GM12878 (cell line): ENCODE measurements around the gene IRGC. TPM values are rescaled to one million over a fixed set of nuclear protein-coding genes. Genes with fewer than 3 reads are reported as not detected.

Experiments used
- ATAC-seq: fragments of 200-7000 bp; cut with Tn5 transposase; 3 replicates; pipeline ENCODE4 v1.9.1; 2020; ENCODE audit warnings: mild to moderate bottlenecking, moderate library complexity
- BruUV-seq: library from RNA; stranded (reverse); fragments of 400-500 nt; replicated peaks from 2 replicates; lab custom pipeline; 2021; lab: Mats Ljungman, UMichigan
- CTCF ChIA-PET: fragments of 300-600 bp; sonication (Branson Sonifier 250); formaldehyde crosslinking; extraction: SDS; loops from one replicate; lab custom pipeline; 2021; ENCODE audit warnings: inconsistent platforms; lab: Yijun Ruan, JAX
- POLR2A ChIA-PET: fragments of 350-600 bp; formaldehyde crosslinking; extraction: SDS; loops from one replicate; lab custom pipeline; 2021; ENCODE audit warnings: inconsistent platforms; lab: Charles Lee
- RAD21 ChIA-PET: fragments of 300-600 bp; sonication (Branson Sonifier 250); formaldehyde crosslinking; loops from one replicate; lab custom pipeline; 2023; ENCODE audit warnings: antibody characterized with exemption; ENCODE audit not compliant: unreplicated experiment; lab: Charles Lee
- SMC1A ChIA-PET: fragments of 300-600 bp; sonication (Branson Sonifier 250); formaldehyde crosslinking; loops from one replicate; lab custom pipeline; 2023; ENCODE audit not compliant: unreplicated experiment, uncharacterized antibody; lab: Charles Lee
- DNase-seq: peaks from one replicate; pipeline ENCODE4 v3.0.0-alpha.2; 2011; ENCODE audit warnings: low read depth, low spot score
- FAIRE-seq: peaks from 3 replicates; lab custom pipeline; 2011; peaks lifted over from hg19 to GRCh38; lab: Jason Lieb, UNC
- H2AFZ ChIP-seq: 2 replicates; pipeline ENCODE4 v1.6.0; 2011; ENCODE audit warnings: low read depth, low read length, control low read depth; ENCODE audit not compliant: control insufficient read depth
- H3K27ac ChIP-seq: 2 replicates; pipeline ENCODE4 v1.5.1; 2011; ENCODE audit warnings: control low read depth; ENCODE audit not compliant: control insufficient read depth, insufficient read depth
- H3K27me3 ChIP-seq, 2 experiments: replicated peaks in 1 of 2; 2 replicates each; pipeline versions ENCODE4 v1.6.0 to v1.6.1; 2011; ENCODE audit warnings: low read length in 1 of 2; ENCODE audit not compliant: control insufficient read depth in 2 of 2, insufficient read depth in 2 of 2
- H3K36me3 ChIP-seq, 2 experiments: 2 replicates each; pipeline ENCODE4 v1.5.1; 2011; ENCODE audit warnings: low read length in 1 of 2; ENCODE audit not compliant: control insufficient read depth in 2 of 2, insufficient read depth in 2 of 2
- H3K4me1 ChIP-seq: 2 replicates; pipeline ENCODE4 v1.6.1; 2011; ENCODE audit warnings: mild to moderate bottlenecking, low read length, moderate library complexity, mixed read lengths; ENCODE audit not compliant: control insufficient read depth, insufficient read depth
- H3K4me2 ChIP-seq: 2 replicates; pipeline ENCODE4 v1.6.0; 2011; ENCODE audit warnings: control low read depth; ENCODE audit not compliant: control insufficient read depth, insufficient read depth
- H3K4me3 ChIP-seq: fragments of 200-600 bp; sonication (generic); 2 replicates; pipeline ENCODE4 v1.5.1; 2016
- H3K79me2 ChIP-seq: 2 replicates; pipeline ENCODE4 v1.6.0; 2011; ENCODE audit warnings: low read length; ENCODE audit not compliant: control insufficient read depth, insufficient read depth
- H3K9ac ChIP-seq: 2 replicates; pipeline ENCODE4 v1.8.0; 2011; ENCODE audit warnings: low read length, control low read depth, mixed read lengths; ENCODE audit not compliant: control insufficient read depth, insufficient read depth
- H3K9me3 ChIP-seq: replicated peaks from 3 replicates; pipeline ENCODE4 v1.5.1; 2011; ENCODE audit warnings: mild to moderate bottlenecking, low read length; ENCODE audit not compliant: control insufficient read depth, insufficient read depth
- H4K20me1 ChIP-seq: 2 replicates; pipeline ENCODE4 v1.6.0; 2011; ENCODE audit not compliant: control insufficient read depth, insufficient read depth
- ESRRA ChIP-seq: IDR thresholded peaks from 2 replicates; pipeline ENCODE4 v1.6.1; 2012; ENCODE audit warnings: mild to moderate bottlenecking, low read length, improper control_type of control experiment
- KAT2A ChIP-seq: conservative IDR thresholded peaks from 2 replicates; pipeline ENCODE4 v1.6.1; 2011; ENCODE audit warnings: low read depth, low read length; ENCODE audit not compliant: control insufficient read depth
- POLR2A ChIP-seq: IDR thresholded peaks from 2 replicates; pipeline ENCODE4 v1.6.1; 2011; ENCODE audit warnings: low read depth, mild to moderate bottlenecking, low read length
- SKIL ChIP-seq: fragments of 450-650 bp; IDR thresholded peaks from 2 replicates; pipeline ENCODE4 v1.6.1; 2017; ENCODE audit warnings: mild to moderate bottlenecking, low read depth, inconsistent platforms; ENCODE audit not compliant: poor library complexity, severe bottlenecking
- SREBF2 ChIP-seq: IDR thresholded peaks from 2 replicates; pipeline ENCODE4 v1.6.1; 2012; ENCODE audit warnings: mild to moderate bottlenecking, low read length
- TBL1XR1 ChIP-seq: IDR thresholded peaks from 2 replicates; pipeline ENCODE4 v1.6.1; 2012; ENCODE audit warnings: low read depth, low read length, improper control_type of control experiment
- WGBS: methylation state at CpG from one replicate; pipeline ENCODE4 v1.1.6; 2016; ENCODE audit warnings: low lambda C conversion rate; ENCODE audit not compliant: insufficient replicate concordance, insufficient coverage; ENCODE audit errors: missing lambda C conversion rate; 5-methylcytosine and 5-hydroxymethylcytosine counted together
- in situ Hi-C: fragments of 300-500 bp; cut with MboI; formaldehyde crosslinking; loops from 9 replicates; pipeline ENCODE4 v1.14.3; 2018; ENCODE audit warnings: mixed read lengths
- intact Hi-C: fragments of 100-400 bp; cut with micrococcal nuclease; formaldehyde crosslinking; loops from one replicate; pipeline ENCODE4 v1.14.2; 2022; ENCODE audit not compliant: unreplicated experiment
- polyA plus RNA-seq, 11 experiments: library from polyadenylated mRNA; depleted of rRNA in 4 of 11; unstranded in 6 of 11; stranded (reverse) in 5 of 11; fragments of >200 nt; fragmentation: Nextera tagmentation in 4 of 11; fragmentation: Illumina TruSeq in 1 of 11; extraction: Ambion mirVana in 4 of 11; extraction: Trizol in 1 of 11; gene quantifications; 1 replicate in 1 of 11; 2 replicates in 10 of 11; pipeline versions ENCODE4 v1.2.1 to v1.2.3, GENCODE V29; 2011 to 2016; ENCODE audit warnings: inconsistent platforms in 2 of 11, missing spikeins in 2 of 11, low read depth in 1 of 11
- total RNA-seq, 4 experiments: library from RNA; depleted of rRNA in 3 of 4; stranded (reverse); fragments of >200 nt in 3 of 4; fragmentation: Illumina TruSeq in 1 of 4; extraction: Trizol in 1 of 4; gene quantifications; 2 replicates each; pipeline versions ENCODE4 v1.2.1 to v1.2.3, GENCODE V29; 2013 to 2021

Gene IRGC
- total and polyA plus RNA-seq, 10 of the 15 experiments (the other 5 are each of a cell fraction or from before 2014, with no cell fraction given), result 0.04 TPM; not detected in 9

- ChIA-PET POLR2A (interaction anchor here (14.8 to 18.9 kb wide), 2 partner anchors 9 to 19 kb away, joined by 307 to 389 read pairs; partner anchors contain the start of genes KCNN4 and SMG9), RAD21 (interaction anchor here (1.5 to 7.6 kb wide), 2 partner anchors 9 to 22 kb away, joined by 3 to 148 read pairs; partner anchors contain the start of gene KCNN4), SMC1A (interaction anchor here (0.6 to 20.1 kb wide), 4 partner anchors 9 to 922 kb away, joined by 4 to 325 read pairs (median 137); partner anchors contain the start of genes KCNN4 and SMG9), CTCF (interaction anchor here (1.1 to 20.8 kb wide), 4 partner anchors 9 to 23 kb away, joined by 4 to 324 read pairs (median 148); partner anchors contain the start of genes KCNN4 and SMG9)
- TF ChIP-seq KAT2A, result no peak
- no peak for TF ChIP-seq ESRRA
- TF ChIP-seq POLR2A, result peak; percentile 30; the same call in 1 of the 2 replicates
- no peak for TF ChIP-seq SREBF2
- no peak for TF ChIP-seq TBL1XR1
- no peak for TF ChIP-seq SKIL
- H3K27me3 ChIP-seq, result no peaks in the 10 kb centered on the region
- ATAC-seq (no peak), FAIRE-seq (no peak), DNase-seq (no peak)
- intact Hi-C loops (no loop called here), in situ Hi-C loops (loop anchor here (25.0 kb wide), 2 partner anchors 1693 to 1832 kb away; partner anchors contain the start of genes ERFL and FOSB)
- peaks cover 39% of the 10 kb centered on the region for H3K4me1 ChIP-seq
- H3K9me3 ChIP-seq, result no peaks in the 10 kb centered on the region
- 91% methylated on average over 14 of the region's 14 CpGs for WGBS
- no TSS peak for BruUV-seq
- no peak overlapping the region for H3K4me2 ChIP-seq
- H3K79me2 ChIP-seq, result no peaks in the 10 kb centered on the region
- no peaks in the 10 kb centered on the region for H4K20me1 ChIP-seq
- no peak overlapping the region for H3K27ac ChIP-seq
- H3K4me3 ChIP-seq, result no peak overlapping the region
- H2AFZ ChIP-seq, result no peak overlapping the region
- no peak overlapping the region for H3K9ac ChIP-seq
- peaks cover 51 to 61% of the 10 kb centered on the region in 2 experiments for H3K36me3 ChIP-seq
Measured at GRCh38 chr19:43769256-43769655, 53.4 kb downstream of the IRGC start.

Other genes starting within 250 kb of the IRGC start
Only the 7 nearest of the 18 such genes appear.
- 0.06 and 0.11 TPM in 2 replicates for gene SRRM5, start 104.0 kb upstream of the IRGC start, total RNA-seq (2014; rRNA removed)
- 0.18 TPM in 2 replicates for gene SRRM5, start 104.0 kb upstream of the IRGC start, total RNA-seq (2014; rRNA removed; fragmentation: Illumina TruSeq; extraction: Trizol)
- gene SRRM5, start 104.0 kb upstream of the IRGC start, total RNA-seq (2021), result 0.08 and 0.19 TPM in 2 replicates
- 0.11 TPM in 1 of 2 replicates, not detected in the other for gene SRRM5, start 104.0 kb upstream of the IRGC start, polyA plus RNA-seq (2011; rRNA removed)
- gene SRRM5, start 104.0 kb upstream of the IRGC start, polyA plus RNA-seq (2014; fragmentation: Illumina TruSeq; extraction: Trizol), result 0.16 and 0.31 TPM in 2 replicates
- gene SRRM5, start 104.0 kb upstream of the IRGC start, polyA plus RNA-seq (2014; fragmentation: Nextera tagmentation; extraction: Ambion mirVana), result not detected
- gene SRRM5, start 104.0 kb upstream of the IRGC start, polyA plus RNA-seq (2014; rRNA removed), result 0.32 and 0.43 TPM in 2 replicates
- under 1 TPM; 0.37 to 0.38 TPM for gene SRRM5, start 104.0 kb upstream of the IRGC start, polyA plus RNA-seq (2016; fragmentation: Nextera tagmentation; extraction: Ambion mirVana)
- gene ZNF428, start 96.4 kb upstream of the IRGC start, total RNA-seq (2014; rRNA removed), result 49.8 and 56.1 TPM in 2 replicates
- 13.8 and 17.5 TPM in 2 replicates for gene ZNF428, start 96.4 kb upstream of the IRGC start, total RNA-seq (2014; rRNA removed; fragmentation: Illumina TruSeq; extraction: Trizol)
- gene ZNF428, start 96.4 kb upstream of the IRGC start, total RNA-seq (2021), result 47.6 and 48.5 TPM in 2 replicates
- 8.8 and 13.9 TPM in 2 replicates for gene ZNF428, start 96.4 kb upstream of the IRGC start, polyA plus RNA-seq (2011; rRNA removed)
- 3.2 and 10.6 TPM in 2 replicates for gene ZNF428, start 96.4 kb upstream of the IRGC start, polyA plus RNA-seq (2014; fragmentation: Illumina TruSeq; extraction: Trizol)
- under 1 TPM; 0.27 to 0.38 TPM for gene ZNF428, start 96.4 kb upstream of the IRGC start, polyA plus RNA-seq (2014; fragmentation: Nextera tagmentation; extraction: Ambion mirVana)
- 57.8 and 62.8 TPM in 2 replicates for gene ZNF428, start 96.4 kb upstream of the IRGC start, polyA plus RNA-seq (2014; rRNA removed)
- gene ZNF428, start 96.4 kb upstream of the IRGC start, polyA plus RNA-seq (2016; fragmentation: Nextera tagmentation; extraction: Ambion mirVana), result 10 to 100 TPM; 23.3 to 24.9 TPM
- gene CADM4, start 76.2 kb upstream of the IRGC start, total RNA-seq (2014; rRNA removed), result 0.05 and 0.11 TPM in 2 replicates
- 0.09 TPM in 1 of 2 replicates, not detected in the other for gene CADM4, start 76.2 kb upstream of the IRGC start, total RNA-seq (2014; rRNA removed; fragmentation: Illumina TruSeq; extraction: Trizol)
- 0.11 TPM in 1 of 2 replicates, not detected in the other for gene CADM4, start 76.2 kb upstream of the IRGC start, total RNA-seq (2021)
- gene CADM4, start 76.2 kb upstream of the IRGC start, polyA plus RNA-seq (2011; rRNA removed), result not detected in 2 replicates
- 0.04 TPM in 1 of 2 replicates, not detected in the other for gene CADM4, start 76.2 kb upstream of the IRGC start, polyA plus RNA-seq (2014; fragmentation: Illumina TruSeq; extraction: Trizol)
- gene CADM4, start 76.2 kb upstream of the IRGC start, polyA plus RNA-seq (2014; fragmentation: Nextera tagmentation; extraction: Ambion mirVana), result not detected
- 0.06 TPM in 1 of 2 replicates, not detected in the other for gene CADM4, start 76.2 kb upstream of the IRGC start, polyA plus RNA-seq (2014; rRNA removed)
- gene CADM4, start 76.2 kb upstream of the IRGC start, polyA plus RNA-seq (2016; fragmentation: Nextera tagmentation; extraction: Ambion mirVana), result under 1 TPM; 0.08 to 0.12 TPM
- gene PLAUR, start 45.9 kb upstream of the IRGC start, total RNA-seq (2014; rRNA removed), result 19.3 and 21.6 TPM in 2 replicates
- gene PLAUR, start 45.9 kb upstream of the IRGC start, total RNA-seq (2014; rRNA removed; fragmentation: Illumina TruSeq; extraction: Trizol), result 9.4 and 10.5 TPM in 2 replicates
- gene PLAUR, start 45.9 kb upstream of the IRGC start, total RNA-seq (2021), result 10.6 and 15.3 TPM in 2 replicates
- gene PLAUR, start 45.9 kb upstream of the IRGC start, polyA plus RNA-seq (2011; rRNA removed), result 3.3 and 7.4 TPM in 2 replicates
- 6.5 and 10.5 TPM in 2 replicates for gene PLAUR, start 45.9 kb upstream of the IRGC start, polyA plus RNA-seq (2014; fragmentation: Illumina TruSeq; extraction: Trizol)
- 1 to 10 TPM; 6.5 to 6.7 TPM for gene PLAUR, start 45.9 kb upstream of the IRGC start, polyA plus RNA-seq (2014; fragmentation: Nextera tagmentation; extraction: Ambion mirVana)
- gene PLAUR, start 45.9 kb upstream of the IRGC start, polyA plus RNA-seq (2014; rRNA removed), result 10.9 and 14.4 TPM in 2 replicates
- 1 to 10 TPM; 8.8 to 10.0 TPM for gene PLAUR, start 45.9 kb upstream of the IRGC start, polyA plus RNA-seq (2016; fragmentation: Nextera tagmentation; extraction: Ambion mirVana)
- gene SMG9, start 38.9 kb downstream of the IRGC start, total RNA-seq (2014; rRNA removed), result 23.5 and 28.1 TPM in 2 replicates
- 16.3 and 20.3 TPM in 2 replicates for gene SMG9, start 38.9 kb downstream of the IRGC start, total RNA-seq (2014; rRNA removed; fragmentation: Illumina TruSeq; extraction: Trizol)
- 45.4 and 52.2 TPM in 2 replicates for gene SMG9, start 38.9 kb downstream of the IRGC start, total RNA-seq (2021)
- 20.6 and 48.9 TPM in 2 replicates for gene SMG9, start 38.9 kb downstream of the IRGC start, polyA plus RNA-seq (2011; rRNA removed)
- gene SMG9, start 38.9 kb downstream of the IRGC start, polyA plus RNA-seq (2014; fragmentation: Illumina TruSeq; extraction: Trizol), result 21.9 and 26.4 TPM in 2 replicates
- 1 to 10 TPM in 1 of 2 experiments, under 1 TPM in 1; 0.69 to 4.0 TPM for gene SMG9, start 38.9 kb downstream of the IRGC start, polyA plus RNA-seq (2014; fragmentation: Nextera tagmentation; extraction: Ambion mirVana)
- 34.4 and 34.6 TPM in 2 replicates for gene SMG9, start 38.9 kb downstream of the IRGC start, polyA plus RNA-seq (2014; rRNA removed)
- gene SMG9, start 38.9 kb downstream of the IRGC start, polyA plus RNA-seq (2016; fragmentation: Nextera tagmentation; extraction: Ambion mirVana), result 10 to 100 TPM; 28.2 to 30.4 TPM
- 87.6 and 97.0 TPM in 2 replicates for gene KCNN4, start 64.9 kb downstream of the IRGC start, total RNA-seq (2014; rRNA removed)
- gene KCNN4, start 64.9 kb downstream of the IRGC start, total RNA-seq (2014; rRNA removed; fragmentation: Illumina TruSeq; extraction: Trizol), result 52.9 and 53.6 TPM in 2 replicates
- 92.0 and 92.4 TPM in 2 replicates for gene KCNN4, start 64.9 kb downstream of the IRGC start, total RNA-seq (2021)
- gene KCNN4, start 64.9 kb downstream of the IRGC start, polyA plus RNA-seq (2011; rRNA removed), result 39.5 and 70.5 TPM in 2 replicates
- 15.6 and 62.7 TPM in 2 replicates for gene KCNN4, start 64.9 kb downstream of the IRGC start, polyA plus RNA-seq (2014; fragmentation: Illumina TruSeq; extraction: Trizol)
- gene KCNN4, start 64.9 kb downstream of the IRGC start, polyA plus RNA-seq (2014; fragmentation: Nextera tagmentation; extraction: Ambion mirVana), result 1 to 10 TPM; 1.4 to 6.3 TPM
- 112 and 132 TPM in 2 replicates for gene KCNN4, start 64.9 kb downstream of the IRGC start, polyA plus RNA-seq (2014; rRNA removed)
- 10 to 100 TPM; 85.3 to 93.9 TPM for gene KCNN4, start 64.9 kb downstream of the IRGC start, polyA plus RNA-seq (2016; fragmentation: Nextera tagmentation; extraction: Ambion mirVana)
- gene LYPD5, start 86.4 kb downstream of the IRGC start, total RNA-seq (2014; rRNA removed), result 0.76 and 1.4 TPM in 2 replicates
- 0.37 and 0.40 TPM in 2 replicates for gene LYPD5, start 86.4 kb downstream of the IRGC start, total RNA-seq (2014; rRNA removed; fragmentation: Illumina TruSeq; extraction: Trizol)
- gene LYPD5, start 86.4 kb downstream of the IRGC start, total RNA-seq (2021), result 0.69 and 1.5 TPM in 2 replicates
- gene LYPD5, start 86.4 kb downstream of the IRGC start, polyA plus RNA-seq (2011; rRNA removed), result 0.04 and 0.09 TPM in 2 replicates
- 0.56 and 0.62 TPM in 2 replicates for gene LYPD5, start 86.4 kb downstream of the IRGC start, polyA plus RNA-seq (2014; fragmentation: Illumina TruSeq; extraction: Trizol)
- gene LYPD5, start 86.4 kb downstream of the IRGC start, polyA plus RNA-seq (2014; fragmentation: Nextera tagmentation; extraction: Ambion mirVana), result under 1 TPM in 1 of 2 experiments, not detected in 1; 0.24 TPM
- 2.0 and 2.2 TPM in 2 replicates for gene LYPD5, start 86.4 kb downstream of the IRGC start, polyA plus RNA-seq (2014; rRNA removed)
- gene LYPD5, start 86.4 kb downstream of the IRGC start, polyA plus RNA-seq (2016; fragmentation: Nextera tagmentation; extraction: Ambion mirVana), result 1 to 10 TPM; 1.1 to 1.5 TPM